ENCODE results near the gene FBXO44.

FBXO44 gene

DNA sequence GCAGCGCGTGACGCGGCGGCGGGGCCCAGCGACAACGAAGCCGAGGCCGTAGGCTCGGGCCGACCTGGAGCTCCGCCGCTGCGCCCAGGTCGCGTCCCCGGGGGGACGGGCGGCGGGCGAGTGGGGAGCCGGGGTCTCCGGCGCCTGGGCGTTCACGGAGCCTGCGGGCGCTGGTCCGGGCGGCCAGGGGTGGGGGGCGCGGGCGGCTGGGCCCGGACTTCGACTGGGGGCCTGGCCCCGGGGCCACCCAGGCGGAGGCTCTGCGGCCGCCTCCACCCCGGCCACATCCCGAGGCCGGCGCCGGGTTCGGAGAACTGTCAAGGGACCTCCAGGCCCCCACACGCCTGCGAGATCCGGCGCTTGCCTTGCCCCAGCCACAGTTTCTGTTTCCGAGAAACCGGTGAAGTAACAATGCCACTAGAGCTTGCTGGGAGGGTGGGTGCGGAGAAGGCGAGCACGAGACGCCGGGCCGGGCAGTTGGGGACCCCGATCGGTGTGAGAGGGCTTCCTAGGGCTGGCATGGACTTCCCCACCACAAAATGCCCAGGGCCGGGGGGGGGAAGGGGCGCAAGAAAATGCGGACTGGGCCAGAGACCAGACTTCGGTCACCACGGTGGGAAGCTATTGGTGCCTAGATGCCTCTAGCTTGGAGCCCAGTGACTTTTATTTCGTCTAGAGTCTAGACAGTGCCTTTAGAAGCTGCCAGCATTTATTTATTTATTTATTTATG lies 9.8 kb downstream of the FBXO44 start:
- no peaks in the 10 kb centered on the region for H3K36me3 ChIP-seq (ENCODE audit: control insufficient read depth, low read length)
- peak overlapping the region; percentile 67 for H3K4me3 ChIP-seq (ENCODE audit: low read length)
- H3K9me3 ChIP-seq (ENCODE audit: control insufficient read depth, insufficient read depth, low read length), result no peaks in the 10 kb centered on the region
- no peak for TF ChIP-seq CTCF (IDR thresholded peaks at IDR 0.05; ENCODE audit: low read depth, low read length, poor library complexity, severe bottlenecking)
- TF ChIP-seq EZH2phosphoT487 (IDR thresholded peaks at IDR 0.05; ENCODE audit: borderline replicate concordance, low read length), result no peak
- no peak overlapping the region for H3K27ac ChIP-seq (ENCODE audit: low read depth, low read length)
- H3K27me3 ChIP-seq (ENCODE audit: control insufficient read depth, low read length), result peaks cover 4% of the 10 kb centered on the region
- peak overlapping the region; percentile 67 for H3K4me2 ChIP-seq (ENCODE audit: low read length)
- H3K4me1 ChIP-seq (ENCODE audit: control insufficient read depth, low read length), result peaks cover 8% of the 10 kb centered on the region
- no peaks in the 10 kb centered on the region for H3F3A ChIP-seq (ENCODE audit: control insufficient read depth, insufficient read depth)
- H3K79me2 ChIP-seq (ENCODE audit: control insufficient read depth, low read length), result no peaks in the 10 kb centered on the region
- no peaks in the 10 kb centered on the region for H4K20me1 ChIP-seq (ENCODE audit: control insufficient read depth, insufficient read depth, low read depth, low read length)
- no peaks in the 10 kb centered on the region for H3K9me2 ChIP-seq (replicated peaks; ENCODE audit: control insufficient read depth, low read length)

- no peaks in the 10 kb centered on the region for H3K9me2 ChIP-seq (replicated peaks; ENCODE audit: control insufficient read depth, low read length)
- H3K27ac ChIP-seq (ENCODE audit: low read depth, low read length), result no peak overlapping the region
- H3K9me3 ChIP-seq (ENCODE audit: control insufficient read depth, insufficient read depth, low read length), result no peaks in the 10 kb centered on the region
- H3K4me1 ChIP-seq (ENCODE audit: control insufficient read depth, low read length), result peaks cover 8% of the 10 kb centered on the region
- H4K20me1 ChIP-seq (ENCODE audit: control insufficient read depth, insufficient read depth, low read depth, low read length), result no peaks in the 10 kb centered on the region
- no peak overlapping the region for H3K4me3 ChIP-seq (ENCODE audit: low read length)
- no peak overlapping the region for H3K4me2 ChIP-seq (ENCODE audit: low read length)
- H3K36me3 ChIP-seq (ENCODE audit: control insufficient read depth, low read length), result peaks cover 6% of the 10 kb centered on the region
- peaks cover 4% of the 10 kb centered on the region for H3K27me3 ChIP-seq (ENCODE audit: control insufficient read depth, low read length)
- no peaks in the 10 kb centered on the region for H3K79me2 ChIP-seq (ENCODE audit: control insufficient read depth, low read length)
- no peaks in the 10 kb centered on the region for H3F3A ChIP-seq (ENCODE audit: control insufficient read depth, insufficient read depth)
- TF ChIP-seq EZH2phosphoT487 (IDR thresholded peaks at IDR 0.05; ENCODE audit: borderline replicate concordance, low read length) (no peak), CTCF (IDR thresholded peaks at IDR 0.05; ENCODE audit: low read depth, low read length, poor library complexity, severe bottlenecking) (no peak)
Observed at GRCh38 chr1:11668516-11668915, 13.8 kb downstream of the FBXO44 start.

DNA sequence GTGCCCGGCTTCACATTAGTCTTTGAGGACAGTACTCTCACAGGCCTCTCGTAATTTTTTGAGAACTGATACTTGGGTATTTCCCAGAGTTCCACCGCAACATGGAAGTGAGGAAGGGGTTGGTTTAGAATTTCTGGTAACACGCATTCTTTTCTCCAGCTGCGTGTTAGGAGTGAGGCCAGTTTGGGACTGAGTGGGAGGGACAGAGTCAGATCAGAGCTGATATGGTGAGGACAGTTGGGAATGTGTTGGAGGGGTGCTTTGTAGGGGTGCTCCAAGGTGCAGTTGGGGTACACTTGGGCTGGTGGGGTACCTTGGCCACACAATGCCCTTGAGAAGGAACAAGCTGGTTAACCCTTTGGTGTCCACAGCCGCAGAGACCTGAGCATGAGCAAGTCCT lies 16.1 kb downstream of the FBXO44 start:
- Histone ChIP-seq H4K20me1 (ENCODE audit: control insufficient read depth, insufficient read depth, low read depth, low read length) (no peaks in the 10 kb centered on the region), H3K4me1 (ENCODE audit: control insufficient read depth, low read length) (no peaks in the 10 kb centered on the region), H3K9me3 (ENCODE audit: control insufficient read depth, insufficient read depth, low read length) (no peaks in the 10 kb centered on the region), H3K27ac (ENCODE audit: low read depth, low read length) (no peak overlapping the region), H3K79me2 (ENCODE audit: control insufficient read depth, low read length) (no peaks in the 10 kb centered on the region), H3K4me2 (ENCODE audit: low read length) (no peak overlapping the region), H3F3A (ENCODE audit: control insufficient read depth, insufficient read depth) (no peaks in the 10 kb centered on the region), H3K36me3 (ENCODE audit: control insufficient read depth, low read length) (peaks cover 18% of the 10 kb centered on the region), H3K9me2 (replicated peaks; ENCODE audit: control insufficient read depth, low read length) (no peaks in the 10 kb centered on the region), H3K4me3 (ENCODE audit: low read length) (no peak overlapping the region), H3K27me3 (ENCODE audit: control insufficient read depth, low read length) (no peaks in the 10 kb centered on the region)
- no peak for TF ChIP-seq CTCF (IDR thresholded peaks at IDR 0.05; ENCODE audit: low read depth, low read length, poor library complexity, severe bottlenecking)
- TF ChIP-seq EZH2phosphoT487 (IDR thresholded peaks at IDR 0.05; ENCODE audit: borderline replicate concordance, low read length), result no peak

All from DOHH2 (cell line).